SK-N-SH (cell line): ENCODE data around the gene SLC1A1.

Source experiments
- CHD2 ChIP-seq: fragments of 150-350 bp; IDR thresholded peaks from 2 replicates; pipeline ENCODE4 v1.6.1; 2018; ENCODE audit warnings: low read length; ENCODE audit not compliant: partially characterized antibody
- EP300 ChIP-seq, 2 experiments: IDR thresholded peaks; 2 replicates each; pipeline versions ENCODE4 v1.4.0 to v1.6.1; 2012; ENCODE audit warnings: borderline replicate concordance in 1 of 2, low read depth in 1 of 2, low read length in 1 of 2
- GABPA ChIP-seq: IDR thresholded peaks from 2 replicates; pipeline ENCODE4 v1.4.0; 2012; ENCODE audit warnings: low read depth, mild to moderate bottlenecking
- MXI1 ChIP-seq: IDR thresholded peaks from 2 replicates; pipeline ENCODE4 v1.6.1; 2012; ENCODE audit warnings: mild to moderate bottlenecking, low read depth, low read length, improper control_type of control experiment
- POLR2AphosphoS5 ChIP-seq: IDR thresholded peaks from 2 replicates; pipeline ENCODE4 v1.6.1; 2012; ENCODE audit warnings: low read depth, low read length
- SIN3A ChIP-seq: IDR thresholded peaks from 2 replicates; pipeline ENCODE4 v1.6.1; 2012; ENCODE audit warnings: low read depth, mild to moderate bottlenecking, low read length, moderate library complexity, borderline replicate concordance
- TAF1 ChIP-seq: IDR thresholded peaks from 2 replicates; pipeline ENCODE4 v1.6.1; 2012; ENCODE audit warnings: low read depth, mild to moderate bottlenecking, low read length, moderate library complexity, borderline replicate concordance
- TEAD4 ChIP-seq: IDR thresholded peaks from 2 replicates; pipeline ENCODE4 v1.4.0; 2012; ENCODE audit warnings: mild to moderate bottlenecking, borderline replicate concordance; ENCODE audit not compliant: insufficient read depth
- TF ChIP-seq, protein P1 (sequence below): fragments of 200-600 bp; sonication (generic); IDR thresholded peaks from 2 replicates; pipeline ENCODE4 v1.6.1; 2017; ENCODE audit warnings: antibody characterized with exemption, mild to moderate bottlenecking, moderate library complexity
- TF ChIP-seq, protein P2 (sequence below): IDR thresholded peaks from 2 replicates; pipeline ENCODE4 v1.4.0; 2012; ENCODE audit warnings: low read depth, borderline replicate concordance

GRCh38 chr9:4592886-4593285, 102.6 kb downstream of the SLC1A1 start:
- TF ChIP-seq TAF1 (no peak), CHD2 (no peak), MXI1 (no peak), EP300 (IDR thresholded peaks at IDR 0.05; ENCODE audit: borderline replicate concordance in 1 of 2, low read depth in 1 of 2, low read length in 1 of 2) (no peak), POLR2AphosphoS5 (no peak), GABPA (no peak), SIN3A (no peak), TEAD4 (no peak)
- TF ChIP-seq, protein P1, sequence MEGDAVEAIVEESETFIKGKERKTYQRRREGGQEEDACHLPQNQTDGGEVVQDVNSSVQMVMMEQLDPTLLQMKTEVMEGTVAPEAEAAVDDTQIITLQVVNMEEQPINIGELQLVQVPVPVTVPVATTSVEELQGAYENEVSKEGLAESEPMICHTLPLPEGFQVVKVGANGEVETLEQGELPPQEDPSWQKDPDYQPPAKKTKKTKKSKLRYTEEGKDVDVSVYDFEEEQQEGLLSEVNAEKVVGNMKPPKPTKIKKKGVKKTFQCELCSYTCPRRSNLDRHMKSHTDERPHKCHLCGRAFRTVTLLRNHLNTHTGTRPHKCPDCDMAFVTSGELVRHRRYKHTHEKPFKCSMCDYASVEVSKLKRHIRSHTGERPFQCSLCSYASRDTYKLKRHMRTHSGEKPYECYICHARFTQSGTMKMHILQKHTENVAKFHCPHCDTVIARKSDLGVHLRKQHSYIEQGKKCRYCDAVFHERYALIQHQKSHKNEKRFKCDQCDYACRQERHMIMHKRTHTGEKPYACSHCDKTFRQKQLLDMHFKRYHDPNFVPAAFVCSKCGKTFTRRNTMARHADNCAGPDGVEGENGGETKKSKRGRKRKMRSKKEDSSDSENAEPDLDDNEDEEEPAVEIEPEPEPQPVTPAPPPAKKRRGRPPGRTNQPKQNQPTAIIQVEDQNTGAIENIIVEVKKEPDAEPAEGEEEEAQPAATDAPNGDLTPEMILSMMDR: no peak
- TF ChIP-seq, protein P2, sequence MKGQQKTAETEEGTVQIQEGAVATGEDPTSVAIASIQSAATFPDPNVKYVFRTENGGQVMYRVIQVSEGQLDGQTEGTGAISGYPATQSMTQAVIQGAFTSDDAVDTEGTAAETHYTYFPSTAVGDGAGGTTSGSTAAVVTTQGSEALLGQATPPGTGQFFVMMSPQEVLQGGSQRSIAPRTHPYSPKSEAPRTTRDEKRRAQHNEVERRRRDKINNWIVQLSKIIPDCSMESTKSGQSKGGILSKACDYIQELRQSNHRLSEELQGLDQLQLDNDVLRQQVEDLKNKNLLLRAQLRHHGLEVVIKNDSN: no peak
